Hepatocyte (in vitro differentiated cells): ENCODE measurements around the gene ALDH7A1.

Source experiments
- EZH2 ChIP-seq: fragments of 200-600 bp; sonication (generic); IDR thresholded peaks from 2 replicates; pipeline ENCODE4 v1.6.1; 2016; ENCODE audit warnings: antibody characterized with exemption, mild to moderate bottlenecking, borderline replicate concordance
- TF ChIP-seq, protein P1 (sequence below): fragments of 200-600 bp; sonication (generic); IDR thresholded peaks from 2 replicates; pipeline ENCODE4 v1.5.1; 2016; ENCODE audit warnings: antibody characterized with exemption, mild to moderate bottlenecking; ENCODE audit not compliant: poor library complexity

DNA sequence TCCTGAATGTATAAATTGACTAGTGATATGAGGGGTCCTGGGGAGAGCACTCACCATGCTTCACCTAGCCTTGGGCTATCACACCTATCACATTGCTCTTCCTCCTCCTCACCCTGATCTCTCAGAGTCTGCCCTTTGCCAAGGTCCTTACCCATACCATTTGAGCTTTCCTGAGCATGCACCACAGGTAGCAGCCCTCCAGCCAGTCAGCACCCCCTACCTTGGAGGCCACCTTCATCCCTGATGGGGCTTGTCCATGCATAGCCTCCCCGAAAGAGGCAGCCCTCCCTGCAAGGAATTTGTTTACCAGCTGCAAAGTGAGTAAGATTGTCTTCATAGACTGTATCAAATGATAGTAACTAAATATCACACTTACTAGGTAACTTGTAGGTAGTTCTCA lies 83.1 kb downstream of the ALDH7A1 start:
- TF ChIP-seq, protein P1, sequence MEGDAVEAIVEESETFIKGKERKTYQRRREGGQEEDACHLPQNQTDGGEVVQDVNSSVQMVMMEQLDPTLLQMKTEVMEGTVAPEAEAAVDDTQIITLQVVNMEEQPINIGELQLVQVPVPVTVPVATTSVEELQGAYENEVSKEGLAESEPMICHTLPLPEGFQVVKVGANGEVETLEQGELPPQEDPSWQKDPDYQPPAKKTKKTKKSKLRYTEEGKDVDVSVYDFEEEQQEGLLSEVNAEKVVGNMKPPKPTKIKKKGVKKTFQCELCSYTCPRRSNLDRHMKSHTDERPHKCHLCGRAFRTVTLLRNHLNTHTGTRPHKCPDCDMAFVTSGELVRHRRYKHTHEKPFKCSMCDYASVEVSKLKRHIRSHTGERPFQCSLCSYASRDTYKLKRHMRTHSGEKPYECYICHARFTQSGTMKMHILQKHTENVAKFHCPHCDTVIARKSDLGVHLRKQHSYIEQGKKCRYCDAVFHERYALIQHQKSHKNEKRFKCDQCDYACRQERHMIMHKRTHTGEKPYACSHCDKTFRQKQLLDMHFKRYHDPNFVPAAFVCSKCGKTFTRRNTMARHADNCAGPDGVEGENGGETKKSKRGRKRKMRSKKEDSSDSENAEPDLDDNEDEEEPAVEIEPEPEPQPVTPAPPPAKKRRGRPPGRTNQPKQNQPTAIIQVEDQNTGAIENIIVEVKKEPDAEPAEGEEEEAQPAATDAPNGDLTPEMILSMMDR: no peak
- TF ChIP-seq EZH2: no peak
